Stimulated activated naive CD4-positive, alpha-beta T cell treated with Interleukin-2 at 50 U/mL for 16 hours (primary cell): ENCODE results near the gene TMEM248.
"Not testable (repeated sequence)": the region's sequence is repeated elsewhere in the genome, so short reads cannot be mapped to it uniquely, and the experiment has no call there.

Experiments used
- DNase-seq: peaks from one replicate; lab custom pipeline; 2025; lab: John Stamatoyannopoulos, UW

The TMEM248 gene

GRCh38 chr7:67000601-67001258 is 79.7 kb downstream of the TMEM248 start:
- DNase-seq = not testable (repeated sequence)

GRCh38 chr7:67004145-67004544 is 83.1 kb downstream of the TMEM248 start:
- not testable (repeated sequence) for DNase-seq

- DNase-seq = no peak
These were observed 85.9 kb downstream of the TMEM248 start for GRCh38 chr7:67006965-67007364.
